ENCODE measurements around the gene VASN. TPM values are rescaled to one million over a fixed set of nuclear protein-coding genes. Genes with fewer than 3 reads are reported as not detected.
A peak's percentile ranks its signal among the peaks of the same experiment; 100 is the strongest.

Gene VASN
- total RNA-seq, 4 donors from 2014 or later: 9.2 to 20.2 (median 14.2) TPM

DNA sequence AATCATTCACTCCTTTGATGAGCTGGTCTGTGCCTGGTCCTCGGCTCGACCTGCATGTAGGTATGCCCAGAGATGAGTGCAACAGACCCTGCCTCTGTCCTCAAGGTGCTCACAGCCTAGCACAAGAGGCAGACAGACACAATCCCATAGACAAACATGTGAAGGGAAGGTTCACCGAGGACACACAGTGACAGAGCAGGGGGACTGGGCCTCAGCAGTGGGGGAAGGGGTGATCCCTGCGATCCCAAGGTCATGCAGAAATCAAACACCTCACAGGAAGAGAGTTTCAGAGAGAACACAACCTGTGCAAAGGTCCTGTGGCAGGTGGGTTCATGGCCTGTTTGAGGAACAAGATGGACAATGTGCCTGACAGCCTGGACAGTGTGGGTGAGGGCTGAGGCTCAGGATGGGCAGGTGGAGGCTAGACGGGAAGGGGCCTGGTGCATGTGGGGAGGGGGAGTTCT is 4.2 kb upstream of the VASN start:
- WGBS, 2 donors: 93 to 97% methylated on average over 3 to 4 of the region's 5 CpGs
- H3K27ac ChIP-seq: peak overlapping the region in 1 of 4 donors; percentile 7
- no peak for DNase-seq
- peaks cover 29 to 61% (median 37%) of the 10 kb centered on the region in 3 donors for H3K4me1 ChIP-seq
- H3K4me3 ChIP-seq: no peak overlapping the region
- intact Hi-C loops (cut with DNase I): no loop called here
- TF ChIP-seq POLR2A (IDR thresholded peaks at IDR 0.05): no peak
- TF ChIP-seq, protein P1, sequence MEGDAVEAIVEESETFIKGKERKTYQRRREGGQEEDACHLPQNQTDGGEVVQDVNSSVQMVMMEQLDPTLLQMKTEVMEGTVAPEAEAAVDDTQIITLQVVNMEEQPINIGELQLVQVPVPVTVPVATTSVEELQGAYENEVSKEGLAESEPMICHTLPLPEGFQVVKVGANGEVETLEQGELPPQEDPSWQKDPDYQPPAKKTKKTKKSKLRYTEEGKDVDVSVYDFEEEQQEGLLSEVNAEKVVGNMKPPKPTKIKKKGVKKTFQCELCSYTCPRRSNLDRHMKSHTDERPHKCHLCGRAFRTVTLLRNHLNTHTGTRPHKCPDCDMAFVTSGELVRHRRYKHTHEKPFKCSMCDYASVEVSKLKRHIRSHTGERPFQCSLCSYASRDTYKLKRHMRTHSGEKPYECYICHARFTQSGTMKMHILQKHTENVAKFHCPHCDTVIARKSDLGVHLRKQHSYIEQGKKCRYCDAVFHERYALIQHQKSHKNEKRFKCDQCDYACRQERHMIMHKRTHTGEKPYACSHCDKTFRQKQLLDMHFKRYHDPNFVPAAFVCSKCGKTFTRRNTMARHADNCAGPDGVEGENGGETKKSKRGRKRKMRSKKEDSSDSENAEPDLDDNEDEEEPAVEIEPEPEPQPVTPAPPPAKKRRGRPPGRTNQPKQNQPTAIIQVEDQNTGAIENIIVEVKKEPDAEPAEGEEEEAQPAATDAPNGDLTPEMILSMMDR (IDR thresholded peaks at IDR 0.05): no peak
- no peaks in the 10 kb centered on the region for H3K9me3 ChIP-seq
- peaks cover 0 to 35% (median 13%) of the 10 kb centered on the region in 3 donors for H3K36me3 ChIP-seq
- H3K27me3 ChIP-seq: no peaks in the 10 kb centered on the region

DNA sequence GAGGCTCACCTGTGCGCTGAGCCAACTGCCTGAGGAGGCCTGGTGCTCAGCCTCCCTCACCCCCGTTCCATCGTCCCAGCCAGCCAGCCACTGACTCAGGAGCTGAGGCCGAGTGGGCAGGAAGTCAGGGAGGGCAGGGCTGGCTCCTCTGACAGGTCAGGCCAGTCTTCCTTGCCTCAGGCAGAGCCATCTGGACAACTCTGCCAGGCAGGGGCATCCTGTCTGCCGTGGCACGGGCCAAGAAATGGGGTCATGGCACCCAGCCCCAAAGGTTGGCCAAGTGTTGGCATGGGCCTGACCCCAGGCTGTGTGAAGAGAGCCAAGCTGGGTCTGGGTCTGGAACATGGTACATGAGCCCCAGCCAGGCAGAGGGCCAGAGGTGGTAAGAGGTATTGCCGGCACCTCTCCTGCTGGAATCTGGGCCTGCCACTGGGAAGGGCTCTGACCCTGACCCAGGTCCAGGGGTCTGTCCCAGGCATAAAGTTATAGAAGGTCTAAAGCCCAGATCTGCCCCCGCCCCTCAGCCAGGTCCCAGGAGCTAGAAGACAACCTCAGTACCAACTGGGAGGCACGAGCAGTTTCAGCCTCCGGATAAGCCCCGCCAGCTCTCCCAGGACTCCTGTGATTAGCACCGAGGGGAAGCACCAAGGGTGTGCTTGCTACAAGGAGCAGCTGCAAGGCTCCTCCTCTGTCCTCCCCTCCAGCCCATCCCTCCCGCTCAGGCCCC is 2.5 kb upstream of the VASN start:
- DNase-seq: no peak
- TF ChIP-seq, protein P1 (IDR thresholded peaks at IDR 0.05): peak in 1 of 6 experiments; percentile 32
- TF ChIP-seq POLR2A (IDR thresholded peaks at IDR 0.05): no peak
- intact Hi-C loops (cut with DNase I): no loop called here
- H3K4me3 ChIP-seq: no peak overlapping the region
- H3K36me3 ChIP-seq: peaks cover 0 to 18% (median 10%) of the 10 kb centered on the region in 3 donors
- H3K27me3 ChIP-seq: no peaks in the 10 kb centered on the region
- H3K4me1 ChIP-seq: peaks cover 46 to 75% (median 55%) of the 10 kb centered on the region in 3 donors
- H3K9me3 ChIP-seq: no peaks in the 10 kb centered on the region
- H3K27ac ChIP-seq: peak overlapping the region; percentile 12 to 90 (median 86)
- 65 to 70% methylated on average over 2 to 5 of the region's 13 CpGs for WGBS, 2 donors

DNA sequence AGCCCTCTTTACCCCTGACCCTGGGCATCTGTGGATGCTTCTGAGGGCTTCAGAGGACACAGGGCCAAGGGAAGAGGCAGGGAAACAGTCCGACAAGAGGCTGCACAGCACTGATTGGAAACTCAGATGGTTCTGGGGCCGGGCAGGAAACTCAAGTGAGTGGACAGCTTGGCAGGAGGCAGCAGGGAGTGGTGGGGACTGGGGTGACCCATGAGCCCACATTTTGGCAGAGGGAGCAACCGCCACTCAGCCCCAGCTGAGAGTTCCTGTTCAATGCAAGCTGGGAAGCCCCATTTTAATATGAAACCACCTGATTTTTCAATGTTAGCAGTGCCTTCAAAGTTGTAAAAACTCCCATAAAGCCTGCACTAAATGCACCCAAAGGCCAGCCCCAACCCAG is 1.5 kb upstream of the VASN start:
- intact Hi-C loops (cut with DNase I): no loop called here
- no peak for TF ChIP-seq POLR2A (IDR thresholded peaks at IDR 0.05)
- TF ChIP-seq, protein P1 (IDR thresholded peaks at IDR 0.05): no peak
- DNase-seq: no peak
- H3K9me3 ChIP-seq: no peaks in the 10 kb centered on the region
- WGBS, 2 donors: 79 to 82% methylated on average over 2 to 3 of the region's 3 CpGs
- peak overlapping the region; percentile 84 to 90 (median 86) for H3K27ac ChIP-seq
- peaks cover 0 to 8% (median under 1%) of the 10 kb centered on the region in 3 donors for H3K36me3 ChIP-seq
- no peak overlapping the region for H3K4me3 ChIP-seq
- peaks cover 56 to 85% (median 65%) of the 10 kb centered on the region in 3 donors for H3K4me1 ChIP-seq
- H3K27me3 ChIP-seq: no peaks in the 10 kb centered on the region

DNA sequence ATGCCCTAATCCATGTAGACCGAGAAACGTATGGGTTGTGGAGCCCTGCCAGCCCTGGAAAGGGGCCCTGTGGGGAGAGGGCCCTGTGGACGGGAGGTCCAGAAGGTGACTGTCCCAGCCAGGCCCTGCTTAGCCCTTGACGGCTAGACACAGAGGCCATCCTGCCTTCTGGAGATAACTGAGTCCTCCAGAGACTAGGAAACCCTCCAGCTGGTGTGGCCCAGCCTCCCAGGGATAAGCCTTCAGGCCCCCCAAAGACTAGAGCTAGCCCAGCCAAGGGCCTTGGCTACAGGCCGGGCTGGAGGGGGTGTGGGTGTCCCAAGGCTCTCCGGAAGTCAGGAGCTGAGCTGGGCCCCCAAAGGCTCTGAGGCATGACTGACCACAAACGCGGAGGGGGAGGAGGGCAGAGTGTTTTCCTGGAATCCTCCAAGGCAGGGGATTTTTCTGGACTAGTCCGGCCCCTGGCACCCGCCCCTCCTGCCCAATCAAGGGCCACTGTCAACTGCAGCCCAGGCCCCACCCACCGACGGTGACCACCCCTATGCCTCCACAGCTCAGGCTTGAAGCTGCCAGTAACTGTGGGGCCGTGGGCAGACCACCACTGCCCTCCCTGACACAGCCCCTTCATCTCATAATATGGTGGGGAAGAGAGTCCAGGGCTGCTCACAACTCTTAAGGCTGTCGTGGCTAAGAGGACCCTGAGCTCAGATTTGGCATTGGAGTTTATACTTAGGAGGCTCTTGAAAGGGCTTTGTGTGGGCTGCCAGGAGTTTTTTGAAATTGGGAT is 885 bp upstream of the VASN start:
- intact Hi-C loops (cut with DNase I): no loop called here
- TF ChIP-seq, protein P1 (IDR thresholded peaks at IDR 0.05): no peak
- TF ChIP-seq POLR2A (IDR thresholded peaks at IDR 0.05): no peak
- Histone ChIP-seq H3K4me3 (peak overlapping the region in 2 of 4 donors; percentile 58 to 66), H3K27me3 (no peaks in the 10 kb centered on the region), H3K9me3 (no peaks in the 10 kb centered on the region), H3K4me1 (peaks cover 56 to 91% (median 71%) of the 10 kb centered on the region in 3 donors), H3K27ac (peak overlapping the region; percentile 84 to 90 (median 86)), H3K36me3 (peaks cover 0 to 2% (median 0%) of the 10 kb centered on the region in 3 donors)
- no peak for DNase-seq
- WGBS, 2 donors: 42 to 62% methylated on average over 2 to 3 of the region's 14 CpGs
